ENCODE data around the gene ZNF319.

- TF ChIP-seq POLR2A (IDR thresholded peaks at IDR 0.05): no peak
- TF ChIP-seq, protein P1, sequence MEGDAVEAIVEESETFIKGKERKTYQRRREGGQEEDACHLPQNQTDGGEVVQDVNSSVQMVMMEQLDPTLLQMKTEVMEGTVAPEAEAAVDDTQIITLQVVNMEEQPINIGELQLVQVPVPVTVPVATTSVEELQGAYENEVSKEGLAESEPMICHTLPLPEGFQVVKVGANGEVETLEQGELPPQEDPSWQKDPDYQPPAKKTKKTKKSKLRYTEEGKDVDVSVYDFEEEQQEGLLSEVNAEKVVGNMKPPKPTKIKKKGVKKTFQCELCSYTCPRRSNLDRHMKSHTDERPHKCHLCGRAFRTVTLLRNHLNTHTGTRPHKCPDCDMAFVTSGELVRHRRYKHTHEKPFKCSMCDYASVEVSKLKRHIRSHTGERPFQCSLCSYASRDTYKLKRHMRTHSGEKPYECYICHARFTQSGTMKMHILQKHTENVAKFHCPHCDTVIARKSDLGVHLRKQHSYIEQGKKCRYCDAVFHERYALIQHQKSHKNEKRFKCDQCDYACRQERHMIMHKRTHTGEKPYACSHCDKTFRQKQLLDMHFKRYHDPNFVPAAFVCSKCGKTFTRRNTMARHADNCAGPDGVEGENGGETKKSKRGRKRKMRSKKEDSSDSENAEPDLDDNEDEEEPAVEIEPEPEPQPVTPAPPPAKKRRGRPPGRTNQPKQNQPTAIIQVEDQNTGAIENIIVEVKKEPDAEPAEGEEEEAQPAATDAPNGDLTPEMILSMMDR (IDR thresholded peaks at IDR 0.05): no peak
These were observed 40.0 kb upstream of the ZNF319 start for GRCh38 chr16:58040496-58040846.

Measured in Peyer's patch (tissue), 4 donors.